HEK293T (cell line): ENCODE measurements around the gene HLA-DMB.
A peak's percentile ranks its signal among the peaks of the same experiment; 100 is the strongest.

Experiments used
- CTCF ChIA-PET: fragments of 350-600 bp; formaldehyde crosslinking; extraction: SDS; loops from one replicate; lab custom pipeline; 2021; ENCODE audit warnings: antibody characterized with exemption, inconsistent platforms; lab: Yijun Ruan, JAX
- POLR2A ChIA-PET: fragments of 350-600 bp; formaldehyde crosslinking; extraction: SDS; loops from one replicate; lab custom pipeline; 2020; ENCODE audit warnings: antibody characterized with exemption, inconsistent platforms; lab: Yijun Ruan, JAX
- DNase-seq: peaks from one replicate; pipeline ENCODE4 v3.0.0; 2012; ENCODE audit warnings: mixed read lengths; ENCODE audit errors: extremely low spot score
- ARNT ChIP-seq: fragments of 450-650 bp; IDR thresholded peaks from 2 replicates; pipeline ENCODE4 v1.6.1; 2017; ENCODE audit warnings: mild to moderate bottlenecking
- BHLHE40 ChIP-seq: fragments of 450-650 bp; IDR thresholded peaks from 2 replicates; pipeline ENCODE4 v1.6.1; 2016; ENCODE audit warnings: mild to moderate bottlenecking, moderate library complexity, borderline replicate concordance
- CTBP1 ChIP-seq: fragments of 450-650 bp; IDR thresholded peaks from 2 replicates; pipeline ENCODE4 v1.6.1; 2016; ENCODE audit warnings: borderline replicate concordance
- ELF4 ChIP-seq: fragments of 450-650 bp; IDR thresholded peaks from 2 replicates; pipeline ENCODE4 v1.6.1; 2017; ENCODE audit warnings: antibody characterized with exemption
- FOXA1 ChIP-seq: fragments of 450-650 bp; IDR thresholded peaks from 2 replicates; pipeline ENCODE4 v1.6.1; 2016; ENCODE audit warnings: mild to moderate bottlenecking
- FOXK2 ChIP-seq: fragments of 450-650 bp; IDR thresholded peaks from 2 replicates; pipeline ENCODE4 v1.6.1; 2016; ENCODE audit warnings: mild to moderate bottlenecking
- FOXM1 ChIP-seq: fragments of 450-650 bp; IDR thresholded peaks from 2 replicates; pipeline ENCODE4 v1.6.1; 2017; ENCODE audit warnings: mild to moderate bottlenecking, borderline replicate concordance
- HDGF ChIP-seq: fragments of 450-650 bp; IDR thresholded peaks from 2 replicates; pipeline ENCODE4 v1.6.1; 2017; ENCODE audit warnings: antibody characterized with exemption, borderline replicate concordance
- L3MBTL2 ChIP-seq: fragments of 450-650 bp; conservative IDR thresholded peaks from 2 replicates; pipeline ENCODE4 v1.6.1; 2016; ENCODE audit warnings: mild to moderate bottlenecking
- LEF1 ChIP-seq: fragments of 450-650 bp; IDR thresholded peaks from 2 replicates; pipeline ENCODE4 v1.6.1; 2017; ENCODE audit warnings: mild to moderate bottlenecking, borderline replicate concordance
- NFRKB ChIP-seq: fragments of 450-650 bp; IDR thresholded peaks from 2 replicates; pipeline ENCODE4 v1.6.1; 2016; ENCODE audit warnings: mild to moderate bottlenecking, moderate library complexity
- PKNOX1 ChIP-seq: fragments of 450-650 bp; IDR thresholded peaks from 2 replicates; pipeline ENCODE4 v1.6.1; 2016
- SP1 ChIP-seq: fragments of 450-650 bp; IDR thresholded peaks from 2 replicates; pipeline ENCODE4 v1.6.1; 2017
- SUZ12 ChIP-seq: fragments of 450-650 bp; IDR thresholded peaks from 2 replicates; pipeline ENCODE4 v1.6.1; 2016; ENCODE audit warnings: mild to moderate bottlenecking
- TARDBP ChIP-seq: fragments of 450-650 bp; IDR thresholded peaks from 2 replicates; pipeline ENCODE4 v1.6.1; 2016
- ZNF384 ChIP-seq: fragments of 450-650 bp; IDR thresholded peaks from 2 replicates; pipeline ENCODE4 v1.6.1; 2016

The HLA-DMB gene

GRCh38 chr6:32982702-32983492 lies 42.1 kb upstream of the HLA-DMB start:
- no peak for TF ChIP-seq FOXK2
- TF ChIP-seq LEF1 = no peak
- TF ChIP-seq PKNOX1 = no peak
- TF ChIP-seq FOXA1 = no peak
- no peak for TF ChIP-seq CTBP1
- no peak for TF ChIP-seq NFRKB
- no peak for TF ChIP-seq HDGF
- no peak for TF ChIP-seq L3MBTL2
- no peak for TF ChIP-seq TARDBP
- POLR2A ChIA-PET = interaction anchor here (0.8 to 10.0 kb wide), 4 partner anchors 12 to 89 kb away, joined by 3 to 369 read pairs (median 30); partner anchors contain the start of gene BRD2
- CTCF ChIA-PET = interaction anchor here (1.1 to 2.4 kb wide), 4 partner anchors 12 to 49 kb away, joined by 3 to 79 read pairs (median 22); no protein-coding TSS in a partner anchor
- DNase-seq = no peak

GRCh38 chr6:32982084-32982701 lies 41.4 kb upstream of the HLA-DMB start:
- DNase-seq = no peak
- CTCF ChIA-PET = interaction anchor here (0.6 to 1.1 kb wide), 2 partner anchors 26 to 48 kb away, joined by 3 to 10 read pairs; no protein-coding TSS in a partner anchor
- TF ChIP-seq SUZ12 (no peak), FOXM1 (no peak), L3MBTL2 (0 out of 2 replicates have a peak, but pooled peaks have one; percentile 3), PKNOX1 (no peak), CTBP1 (0 out of 2 replicates have a peak, but pooled peaks have one; percentile 6), LEF1 (no peak), ZNF384 (no peak), FOXK2 (no peak), SP1 (no peak), NFRKB (no peak), ELF4 (peak; percentile 31; the same call in 1 of the 2 replicates), ARNT (no peak), HDGF (no peak), BHLHE40 (no peak), FOXA1 (no peak), TARDBP (no peak)
- POLR2A ChIA-PET = interaction anchor here (0.8 to 10.0 kb wide), 4 partner anchors 11 to 88 kb away, joined by 3 to 369 read pairs (median 30); partner anchors contain the start of gene BRD2

- ChIA-PET POLR2A (interaction anchor here (1.9 to 10.0 kb wide), 3 partner anchors 9 to 86 kb away, joined by 6 to 369 read pairs (median 55); partner anchors contain the start of gene BRD2), CTCF (interaction anchor here (0.6 to 1.8 kb wide), 3 partner anchors 8 to 143 kb away, joined by 3 to 5 read pairs (median 4); no protein-coding TSS in a partner anchor)
- no peak for DNase-seq
- TF ChIP-seq LEF1 (no peak), SUZ12 (no peak), FOXA1 (no peak), ZNF384 (no peak), CTBP1 (no peak), HDGF (no peak), PKNOX1 (no peak), BHLHE40 (no peak), TARDBP (no peak), NFRKB (no peak), FOXM1 (no peak), FOXK2 (no peak), ARNT (no peak), SP1 (no peak)
These were observed 39.7 kb upstream of the HLA-DMB start for GRCh38 chr6:32980488-32981038.

GRCh38 chr6:32979720-32980487 lies 39.1 kb upstream of the HLA-DMB start:
- ChIA-PET POLR2A (interaction anchor here (0.8 to 10.0 kb wide), 4 partner anchors 9 to 86 kb away, joined by 3 to 369 read pairs (median 30); partner anchors contain the start of gene BRD2), CTCF (interaction anchor here (0.6 to 1.8 kb wide), 4 partner anchors 9 to 143 kb away, joined by 3 to 5 read pairs (median 4); no protein-coding TSS in a partner anchor)
- no peak for DNase-seq
- TF ChIP-seq FOXK2 (no peak), SUZ12 (no peak), ZNF384 (no peak)

GRCh38 chr6:32977953-32978324 lies 37.1 kb upstream of the HLA-DMB start:
- POLR2A ChIA-PET = interaction anchor here (10.0 kb wide), 1 partner anchor 7 kb away, joined by 369 read pairs; the partner anchor contains the start of gene BRD2
- DNase-seq = no peak
- TF ChIP-seq SP1 = no peak
- TF ChIP-seq L3MBTL2 = no peak
- no peak for TF ChIP-seq CTBP1
- no peak for TF ChIP-seq FOXK2
- CTCF ChIA-PET = no interaction called here
